ENCODE data around the gene KCNA1. TPM values are rescaled to one million over a fixed set of nuclear protein-coding genes. Genes with fewer than 3 reads are reported as not detected.

KCNA1 gene
- total RNA-seq, 2 donors from 2014 or later: not detected

GRCh38 chr12:4962539-4963486 lies 53.1 kb downstream of the KCNA1 start:
- DNase-seq: peak; percentile 82
- H3K36me3 ChIP-seq (ENCODE audit: control insufficient read depth, insufficient read depth, low read length): no peaks in the 10 kb centered on the region

More at GRCh38 chr12:4962539-4963486, 53.1 kb downstream of the KCNA1 start:
- H3K27ac Mint-ChIP-seq: no peak overlapping the region
- H3K4me1 Mint-ChIP-seq: peaks cover 20% of the 10 kb centered on the region
- Histone ChIP-seq H3K4me3 (ENCODE audit: low read length) (no peak overlapping the region), H3K9ac (ENCODE audit: extremely low read depth, low read length, poor library complexity, severe bottlenecking) (no peak overlapping the region), H3K9me3 (ENCODE audit: control insufficient read depth, low read length) (no peaks in the 10 kb centered on the region), H3K27ac (ENCODE audit: low read depth, low read length) (no peak overlapping the region), H3K27me3 (ENCODE audit: control insufficient read depth, insufficient read depth, low read length, poor library complexity, severe bottlenecking) (peaks cover 95% of the 10 kb centered on the region), H3K4me1 (ENCODE audit: control insufficient read depth, insufficient read depth, low read length) (peaks cover 7% of the 10 kb centered on the region)
- H3K27me3 Mint-ChIP-seq (ENCODE audit: insufficient read depth): peaks cover 97% of the 10 kb centered on the region
- no peaks in the 10 kb centered on the region for H3K9me3 Mint-ChIP-seq
- no peak overlapping the region for H3K4me3 Mint-ChIP-seq
- TF ChIP-seq CTCF (conservative IDR thresholded peaks at IDR 0.05): no peak
- no peaks in the 10 kb centered on the region for H3K36me3 Mint-ChIP-seq (ENCODE audit: low read depth)
- WGBS, 2 experiments (ENCODE audit: insufficient coverage in 1 of 2, insufficient read length in 1 of 2): 39 to 50% methylated on average over 14 to 17 of the region's 17 CpGs

Other genes with a start within 250 kb of the KCNA1 start
- gene GALNT8, start 189.5 kb upstream of the KCNA1 start, total RNA-seq: 10 to 100 TPM in 1 of 2 donors, 1 to 10 TPM in 1; 2.8 to 11.2 TPM
- not detected for gene KCNA5, start 134.0 kb downstream of the KCNA1 start, total RNA-seq

Measured in endodermal cell (in vitro differentiated cells).